Measurements from ENCODE around the gene RNF144B. TPM values are rescaled to one million over a fixed set of nuclear protein-coding genes. Genes with fewer than 3 reads are reported as not detected.
A peak's percentile ranks its signal among the peaks of the same experiment; 100 is the strongest.

Gene RNF144B
- polyA plus RNA-seq, 4 donors, result 15.7 to 20.5 (median 17.9) TPM

DNA sequence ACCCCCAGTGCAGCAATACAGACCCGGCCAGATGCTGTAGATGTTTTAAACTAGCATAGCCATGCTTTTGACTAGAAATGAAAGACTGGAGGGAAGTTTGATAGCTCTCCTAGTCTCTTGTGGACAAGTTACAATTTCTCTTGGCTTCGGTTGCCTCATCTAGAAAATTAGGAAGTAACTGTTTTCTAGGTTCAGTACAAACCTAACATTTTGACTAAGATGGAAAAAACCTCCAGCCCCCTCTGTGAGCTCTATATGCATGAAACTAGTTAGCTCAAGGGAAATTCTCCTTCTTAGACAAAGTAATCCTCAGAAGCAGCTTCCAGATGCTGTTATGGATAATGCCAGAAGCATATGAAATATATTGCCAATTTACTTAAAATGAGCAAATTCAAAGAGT is 86.6 kb downstream of the RNF144B start:
- no peak for DNase-seq (ENCODE audit: low read depth in 4 of 4, low spot score in 3 of 4)

DNA sequence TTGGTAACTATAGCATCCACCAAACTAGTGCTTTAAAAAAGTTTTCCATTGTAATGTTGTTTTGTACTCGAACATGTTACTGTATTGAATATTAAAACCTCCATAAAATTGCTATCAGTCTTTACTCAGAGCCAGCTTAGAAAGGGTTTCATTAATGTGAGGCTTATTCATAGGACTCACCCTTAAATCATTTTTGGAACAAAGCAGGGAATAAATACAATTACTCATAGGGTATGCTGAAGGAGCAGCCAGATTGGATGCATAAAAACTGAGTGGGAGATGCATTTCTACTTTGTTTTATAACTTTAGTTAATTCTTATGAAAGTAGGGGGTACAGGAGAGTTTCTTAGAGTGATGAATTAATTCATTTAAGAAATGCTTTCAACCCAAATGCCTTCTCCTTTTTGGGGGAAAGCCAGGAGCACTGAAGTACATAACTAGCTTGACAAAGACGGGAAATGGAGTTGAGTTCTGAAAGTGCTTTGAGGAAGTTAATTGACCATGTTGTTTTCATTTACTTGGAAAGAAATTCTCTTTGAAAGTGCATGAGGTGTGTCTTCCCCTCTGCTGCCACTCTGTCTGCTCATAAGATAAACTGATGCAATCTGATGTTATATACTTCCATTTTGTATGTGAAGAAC is 90.3 kb downstream of the RNF144B start:
- DNase-seq (ENCODE audit: low read depth in 4 of 4, low spot score in 3 of 4), result peak in 2 of 4 donors; percentile 41 to 52

- no peak for DNase-seq (ENCODE audit: low read depth in 4 of 4, low spot score in 3 of 4)
Observed at GRCh38 chr6:18478610-18479009, 91.5 kb downstream of the RNF144B start.

- no peak for DNase-seq (ENCODE audit: low read depth in 4 of 4, low spot score in 3 of 4)
Observed at GRCh38 chr6:18481870-18482269, 94.7 kb downstream of the RNF144B start.

DNA sequence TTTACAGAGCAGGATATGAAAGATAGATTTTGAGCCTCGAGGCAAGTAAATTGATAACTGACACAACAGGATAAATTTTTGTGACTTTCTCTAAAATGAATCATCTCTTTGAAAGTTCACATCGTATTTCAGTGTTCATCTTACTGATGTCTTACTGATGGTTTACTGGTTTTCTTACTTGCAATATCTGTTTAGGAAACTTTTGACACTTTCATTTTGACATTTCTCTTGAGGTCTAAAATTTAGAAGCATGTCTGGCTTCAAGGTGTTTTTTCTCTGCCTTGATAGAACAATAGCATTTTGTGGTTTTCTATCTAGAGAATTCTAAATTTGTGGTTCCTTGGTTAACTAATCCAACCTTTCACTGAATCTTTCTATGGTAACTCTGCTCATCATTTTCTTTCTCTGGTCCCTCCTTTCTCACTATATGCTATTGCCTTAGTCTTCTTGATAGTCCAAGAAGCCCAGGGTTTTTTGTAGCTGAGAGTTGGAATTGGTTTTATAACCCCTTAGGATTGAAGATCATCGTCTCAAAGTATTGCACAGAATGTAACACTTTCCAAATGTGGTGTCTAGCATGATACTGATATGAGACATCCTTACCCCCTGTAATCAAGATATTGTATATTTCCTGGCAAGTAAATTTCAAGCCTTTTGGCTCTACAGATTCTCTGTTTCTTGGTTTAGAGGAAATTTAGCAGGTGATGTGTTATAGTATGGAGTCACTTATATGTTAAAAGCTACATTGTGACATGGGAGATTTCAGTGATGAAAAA is 98.7 kb downstream of the RNF144B start:
- DNase-seq (ENCODE audit: low read depth in 4 of 4, low spot score in 3 of 4), result no peak

GRCh38 chr6:18488004-18488403 is 100.9 kb downstream of the RNF144B start:
- no peak for DNase-seq (ENCODE audit: low read depth in 4 of 4, low spot score in 3 of 4)

GRCh38 chr6:18488526-18489270 is 101.5 kb downstream of the RNF144B start:
- DNase-seq (ENCODE audit: low read depth in 4 of 4, low spot score in 3 of 4), result no peak

- DNase-seq (ENCODE audit: low read depth in 4 of 4, low spot score in 3 of 4), result no peak
Observed at GRCh38 chr6:18489335-18489734, 102.2 kb downstream of the RNF144B start.

DNA sequence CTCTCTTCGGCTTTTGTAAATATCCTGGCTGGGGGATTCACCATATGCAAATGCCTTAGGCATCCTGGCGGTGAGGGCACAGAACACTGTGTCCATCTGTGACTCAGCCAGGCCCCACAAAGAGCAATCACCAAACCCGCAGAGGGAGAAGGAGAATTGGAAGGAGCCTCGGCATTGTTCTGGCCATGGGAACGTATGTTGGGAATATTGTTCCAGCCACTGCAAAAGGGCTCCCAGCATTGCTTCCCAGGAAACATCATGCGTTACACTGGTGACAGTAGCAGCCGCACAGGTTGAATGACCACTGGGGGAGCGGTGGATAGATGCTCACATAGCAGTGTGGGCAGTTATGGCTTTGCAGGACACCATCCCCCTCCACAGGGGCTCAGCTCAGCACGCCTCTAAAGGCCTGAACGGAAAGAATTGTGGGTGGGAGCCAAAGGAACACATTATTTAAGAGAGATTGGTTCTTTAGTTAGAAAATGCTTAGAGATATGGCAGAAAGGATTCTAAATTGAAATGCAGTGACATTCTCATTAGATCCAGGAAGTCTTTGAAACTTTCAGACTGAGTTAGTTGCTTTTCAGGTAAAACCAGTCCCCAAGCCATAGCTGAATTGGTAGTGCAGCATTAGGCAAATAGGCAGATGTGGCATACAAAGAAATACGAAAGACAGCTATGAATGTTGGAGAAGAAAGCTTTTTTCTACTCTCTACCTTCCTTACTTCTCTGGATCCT is 104.3 kb downstream of the RNF144B start:
- DNase-seq (ENCODE audit: low read depth in 4 of 4, low spot score in 3 of 4), result no peak

DNA sequence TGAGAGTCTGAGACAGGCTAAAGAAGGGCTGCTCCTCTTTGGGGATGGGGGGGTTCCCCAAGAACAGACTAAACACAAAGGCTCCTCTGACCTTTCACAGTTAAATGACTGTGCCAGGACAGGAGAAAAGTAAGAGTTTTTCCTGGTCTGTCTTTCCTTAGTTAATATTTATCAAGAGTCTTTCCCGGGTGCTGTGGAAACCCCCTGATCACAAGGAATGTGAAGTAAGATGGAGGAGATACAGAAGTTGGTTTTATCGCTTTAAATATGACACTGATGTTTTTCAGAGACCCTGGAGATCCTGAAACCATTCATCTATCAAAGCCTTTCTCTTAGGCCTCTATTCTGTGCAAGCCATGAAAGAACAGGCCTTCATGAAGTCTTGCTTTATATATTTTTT is 105.8 kb downstream of the RNF144B start:
- DNase-seq (ENCODE audit: low read depth in 4 of 4, low spot score in 3 of 4), result no peak

GRCh38 chr6:18493382-18493891 is 106.3 kb downstream of the RNF144B start:
- peak in 1 of 4 donors; percentile 31 for DNase-seq (ENCODE audit: low read depth in 4 of 4, low spot score in 3 of 4)

GRCh38 chr6:18493925-18494324 is 106.8 kb downstream of the RNF144B start:
- no peak for DNase-seq (ENCODE audit: low read depth in 4 of 4, low spot score in 3 of 4)

DNA sequence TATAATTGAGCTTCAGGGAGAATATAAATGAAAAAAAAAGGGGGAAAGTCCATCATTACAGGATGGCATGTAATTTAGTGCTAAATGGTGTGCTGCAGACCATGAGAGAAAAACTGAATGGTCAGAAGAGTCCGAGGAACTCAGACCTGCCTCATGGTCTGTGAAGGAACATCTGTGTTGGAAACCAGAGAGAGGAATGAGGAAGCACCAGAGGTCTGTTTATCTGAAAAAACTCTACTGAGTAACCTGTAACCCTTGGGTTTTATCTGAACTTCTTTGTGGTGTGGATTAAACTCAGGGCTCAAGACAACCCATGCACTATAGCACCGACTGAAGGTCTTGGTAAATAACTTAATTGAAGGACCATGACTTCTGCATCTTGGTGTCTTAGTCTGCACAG is 108.1 kb downstream of the RNF144B start:
- DNase-seq (ENCODE audit: low read depth in 4 of 4, low spot score in 3 of 4), result no peak

GRCh38 chr6:18496462-18496861 is 109.3 kb downstream of the RNF144B start:
- no peak for DNase-seq (ENCODE audit: low read depth in 4 of 4, low spot score in 3 of 4)

- no peak for DNase-seq (ENCODE audit: low read depth in 4 of 4, low spot score in 3 of 4)
Observed at GRCh38 chr6:18497006-18497405, 109.9 kb downstream of the RNF144B start.

DNA sequence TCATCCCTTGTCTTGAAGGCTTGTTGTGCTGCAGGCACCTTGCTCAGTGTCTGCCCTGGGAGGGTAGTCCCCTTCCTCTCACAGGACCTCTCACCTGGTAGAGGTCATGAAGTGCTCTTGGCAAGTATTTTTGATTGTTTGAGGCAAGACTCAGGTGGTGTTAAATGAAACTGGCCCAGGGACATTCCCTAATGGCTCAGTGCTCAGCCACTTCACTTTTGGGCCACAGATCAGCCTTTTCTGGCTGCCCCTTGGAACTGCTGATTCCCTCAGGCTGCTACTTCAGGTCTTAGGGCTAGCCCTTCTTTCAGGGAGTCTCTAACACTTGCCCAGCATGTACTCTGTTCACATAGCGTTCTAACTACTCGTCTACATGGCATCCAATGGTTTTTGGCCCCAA is 111.3 kb downstream of the RNF144B start:
- no peak for DNase-seq (ENCODE audit: low read depth in 4 of 4, low spot score in 3 of 4)

- DNase-seq (ENCODE audit: low read depth in 4 of 4, low spot score in 3 of 4), result no peak
Observed at GRCh38 chr6:18500921-18501662, 113.9 kb downstream of the RNF144B start.

DNA sequence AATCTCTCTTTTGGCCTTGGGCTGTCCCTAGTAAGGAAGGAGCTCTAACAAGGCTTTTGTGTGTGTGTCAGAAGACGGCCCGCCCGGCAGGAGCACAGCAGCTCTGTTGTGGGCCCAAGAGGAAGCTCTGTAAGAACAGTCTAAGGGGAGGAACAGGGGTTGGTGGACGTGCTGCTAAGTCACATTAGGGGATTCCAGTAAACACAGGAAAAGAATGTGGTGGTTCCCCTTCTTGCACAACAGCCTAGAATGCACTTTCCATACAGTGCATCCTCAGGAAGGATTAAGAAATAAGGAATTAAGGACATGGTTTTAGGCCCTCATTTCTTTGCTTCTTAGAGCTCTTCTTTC is 114.5 kb downstream of the RNF144B start:
- no peak for DNase-seq (ENCODE audit: low read depth in 4 of 4, low spot score in 3 of 4)

GRCh38 chr6:18503206-18503592 is 116.0 kb downstream of the RNF144B start:
- no peak for DNase-seq (ENCODE audit: low read depth in 4 of 4, low spot score in 3 of 4)

DNA sequence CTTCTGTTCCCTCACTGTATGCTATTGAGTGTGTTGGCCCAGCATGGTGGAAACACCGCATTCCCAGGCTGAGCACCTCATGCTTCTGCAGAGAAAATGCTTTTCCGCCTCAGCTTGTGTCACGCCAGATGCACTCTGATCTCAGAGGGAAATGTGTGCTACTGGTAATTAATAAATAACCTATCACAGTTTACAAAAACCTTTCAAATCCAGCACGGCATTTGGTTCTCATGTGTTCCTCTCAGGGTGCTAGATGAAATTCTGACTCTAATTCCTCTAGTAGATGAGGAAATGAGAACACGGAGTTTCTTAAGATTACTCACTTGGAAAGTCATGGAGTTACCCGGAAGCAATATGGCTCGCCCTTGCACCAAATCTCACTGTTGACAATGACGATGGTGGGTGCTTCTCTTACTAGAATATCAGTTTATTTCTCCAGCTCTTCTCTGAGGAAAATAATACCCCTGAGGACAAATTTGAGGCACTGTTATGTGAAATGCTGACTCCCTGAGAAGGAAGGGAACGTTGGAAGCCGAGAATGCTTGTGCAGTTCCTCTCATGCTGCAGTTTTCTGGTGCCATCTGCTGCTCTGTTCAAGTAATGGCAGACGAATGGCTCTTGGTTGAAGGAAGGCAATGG is 116.6 kb downstream of the RNF144B start:
- DNase-seq (ENCODE audit: low read depth in 4 of 4, low spot score in 3 of 4), result peak in 2 of 4 donors; percentile 42 to 69
